SU-DHL-6 (cell line): ENCODE data around the gene DPYSL5.

Source experiments
- H2AFZ ChIP-seq: fragments of 200-600 bp; sonication (generic); 2 replicates; pipeline ENCODE4 v1.6.1; 2014; ENCODE audit warnings: low read depth, mild to moderate bottlenecking, moderate library complexity, mixed read lengths, antibody characterized with exemption, low read length; ENCODE audit not compliant: severe bottlenecking
- H3F3A ChIP-seq: fragments of 200-600 bp; shearing (Covaris generic); 2 replicates; pipeline ENCODE4 v1.6.0; 2016; ENCODE audit warnings: antibody characterized with exemption, mild to moderate bottlenecking; ENCODE audit not compliant: insufficient read depth
- H3K27ac ChIP-seq: fragments of 200-600 bp; sonication (generic); 2 replicates; pipeline ENCODE4 v1.5.1; 2016; ENCODE audit warnings: low read depth, mild to moderate bottlenecking, low read length, moderate library complexity, mixed read lengths
- H3K27me3 ChIP-seq: fragments of 200-600 bp; sonication (generic), shearing (Covaris generic); 2 replicates; pipeline ENCODE4 v1.6.0; 2014; ENCODE audit warnings: mild to moderate bottlenecking, low read length
- H3K36me3 ChIP-seq: fragments of 200-600 bp; sonication (generic); 2 replicates; pipeline ENCODE4 v1.6.1; 2014; ENCODE audit warnings: mild to moderate bottlenecking, low read length, mixed read lengths
- H3K4me2 ChIP-seq: fragments of 300-600, 200-600 bp; shearing (Covaris generic), sonication (generic); 2 replicates; pipeline ENCODE4 v1.6.0; 2014; ENCODE audit warnings: low read length, low read depth, mild to moderate bottlenecking; ENCODE audit not compliant: poor library complexity, severe bottlenecking
- H3K4me3 ChIP-seq: fragments of 200-600 bp; sonication (generic); 2 replicates; pipeline ENCODE4 v1.5.1; 2014; ENCODE audit warnings: antibody characterized with exemption, low read length, mild to moderate bottlenecking, mixed read lengths; ENCODE audit not compliant: insufficient read depth, poor library complexity, severe bottlenecking
- H3K79me2 ChIP-seq: fragments of 200-600 bp; sonication (generic); 2 replicates; pipeline ENCODE4 v1.6.1; 2014; ENCODE audit warnings: mild to moderate bottlenecking, low read length, moderate library complexity; ENCODE audit not compliant: insufficient read depth
- H3K9ac ChIP-seq: fragments of 200-600 bp; sonication (generic); 2 replicates; pipeline ENCODE4 v1.7.0; 2014; ENCODE audit warnings: mild to moderate bottlenecking, low read length
- H3K9me2 ChIP-seq: fragments of 200-600 bp; sonication (generic); replicated peaks from 2 replicates; pipeline ENCODE4 v1.6.1; 2014; ENCODE audit warnings: low read length; ENCODE audit not compliant: insufficient read depth
- H3K9me3 ChIP-seq: fragments of 200-600 bp; sonication (generic); 2 replicates; pipeline ENCODE4 v1.6.1; 2014; ENCODE audit warnings: low read length, mixed read lengths; ENCODE audit not compliant: insufficient read depth
- H4K20me1 ChIP-seq: fragments of 200-600 bp; sonication (generic); 2 replicates; pipeline ENCODE4 v1.6.1; 2014; ENCODE audit warnings: low read depth, mild to moderate bottlenecking, antibody characterized with exemption, low read length, moderate library complexity, mixed read lengths
- EZH2phosphoT487 ChIP-seq: fragments of 200-600 bp; sonication (generic), shearing (Covaris generic); conservative IDR thresholded peaks from 2 replicates; pipeline ENCODE4 v1.6.1; 2018; ENCODE audit warnings: mild to moderate bottlenecking, antibody characterized with exemption, low read length, moderate library complexity, mixed read lengths
- TF ChIP-seq, protein P1 (sequence below): fragments of 200-600 bp; sonication (generic); IDR thresholded peaks from one replicate; pipeline ENCODE4 v1.5.1; 2017; ENCODE audit warnings: antibody characterized with exemption, mild to moderate bottlenecking, low read length, moderate library complexity; ENCODE audit not compliant: insufficient read depth, poor library complexity, severe bottlenecking

Gene DPYSL5

GRCh38 chr2:26968001-26968400, 120.1 kb downstream of the DPYSL5 start:
- H3K9me3 ChIP-seq: no peaks in the 10 kb centered on the region

GRCh38 chr2:26969077-26969844, 121.3 kb downstream of the DPYSL5 start:
- H3K4me2 ChIP-seq: no peak overlapping the region

More at GRCh38 chr2:26968001-26968400, 120.1 kb downstream of the DPYSL5 start:
- Histone ChIP-seq H2AFZ (no peak overlapping the region), H3K9ac (no peak overlapping the region), H3K4me3 (no peak overlapping the region), H3K4me2 (no peak overlapping the region), H3K27ac (no peak overlapping the region), H3K36me3 (no peaks in the 10 kb centered on the region), H3K79me2 (no peaks in the 10 kb centered on the region), H3F3A (no peaks in the 10 kb centered on the region), H4K20me1 (no peaks in the 10 kb centered on the region), H3K27me3 (no peaks in the 10 kb centered on the region), H3K9me2 (no peaks in the 10 kb centered on the region)
- no peak for TF ChIP-seq EZH2phosphoT487
- TF ChIP-seq, protein P1, sequence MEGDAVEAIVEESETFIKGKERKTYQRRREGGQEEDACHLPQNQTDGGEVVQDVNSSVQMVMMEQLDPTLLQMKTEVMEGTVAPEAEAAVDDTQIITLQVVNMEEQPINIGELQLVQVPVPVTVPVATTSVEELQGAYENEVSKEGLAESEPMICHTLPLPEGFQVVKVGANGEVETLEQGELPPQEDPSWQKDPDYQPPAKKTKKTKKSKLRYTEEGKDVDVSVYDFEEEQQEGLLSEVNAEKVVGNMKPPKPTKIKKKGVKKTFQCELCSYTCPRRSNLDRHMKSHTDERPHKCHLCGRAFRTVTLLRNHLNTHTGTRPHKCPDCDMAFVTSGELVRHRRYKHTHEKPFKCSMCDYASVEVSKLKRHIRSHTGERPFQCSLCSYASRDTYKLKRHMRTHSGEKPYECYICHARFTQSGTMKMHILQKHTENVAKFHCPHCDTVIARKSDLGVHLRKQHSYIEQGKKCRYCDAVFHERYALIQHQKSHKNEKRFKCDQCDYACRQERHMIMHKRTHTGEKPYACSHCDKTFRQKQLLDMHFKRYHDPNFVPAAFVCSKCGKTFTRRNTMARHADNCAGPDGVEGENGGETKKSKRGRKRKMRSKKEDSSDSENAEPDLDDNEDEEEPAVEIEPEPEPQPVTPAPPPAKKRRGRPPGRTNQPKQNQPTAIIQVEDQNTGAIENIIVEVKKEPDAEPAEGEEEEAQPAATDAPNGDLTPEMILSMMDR: no peak

GRCh38 chr2:26970244-26970927, 122.5 kb downstream of the DPYSL5 start, which contains the start of gene MAPRE3:
Gene MAPRE3 (plus strand): TSS chr2:26970637. CDS start chr2:27022219, 51,582 bp downstream.
- H3K9me3 ChIP-seq: no peaks in the 10 kb centered on the region
- H3K4me3 ChIP-seq: peak within 1 kb of the TSS; percentile 51
- no peak within 1 kb of the TSS for H2AFZ ChIP-seq
- no peaks in the 10 kb centered on the region for H3F3A ChIP-seq
- H3K27ac ChIP-seq: no peak within 1 kb of the TSS
- H3K4me2 ChIP-seq: peak within 1 kb of the TSS; percentile 59
- H3K9me2 ChIP-seq: no peaks in the 10 kb centered on the region
- no peak for TF ChIP-seq EZH2phosphoT487
- TF ChIP-seq, protein P1: no peak
- peak within 1 kb of the TSS; percentile 34; the same call in 1 of the 2 replicates for H3K9ac ChIP-seq
- H4K20me1 ChIP-seq: no peaks in the 10 kb centered on the region
- no peaks in the 10 kb centered on the region for H3K79me2 ChIP-seq
- no peaks in the 10 kb centered on the region for H3K27me3 ChIP-seq
- H3K36me3 ChIP-seq: no peaks in the 10 kb centered on the region

More at GRCh38 chr2:26969077-26969844, 121.3 kb downstream of the DPYSL5 start:
- Histone ChIP-seq H3K9me3 (no peaks in the 10 kb centered on the region), H3K9me2 (no peaks in the 10 kb centered on the region), H3F3A (no peaks in the 10 kb centered on the region), H3K27ac (no peak overlapping the region), H3K4me3 (no peak overlapping the region), H4K20me1 (no peaks in the 10 kb centered on the region), H3K9ac (no peak overlapping the region), H3K27me3 (no peaks in the 10 kb centered on the region), H3K79me2 (no peaks in the 10 kb centered on the region), H3K36me3 (no peaks in the 10 kb centered on the region), H2AFZ (no peak overlapping the region)
- TF ChIP-seq EZH2phosphoT487: no peak
- TF ChIP-seq, protein P1: no peak
